ENCODE measurements around the gene KLHL35.

KLHL35 gene

GRCh38 chr11:75469785-75470405 lies 36.9 kb upstream of the KLHL35 start:
- no peak for DNase-seq

DNA sequence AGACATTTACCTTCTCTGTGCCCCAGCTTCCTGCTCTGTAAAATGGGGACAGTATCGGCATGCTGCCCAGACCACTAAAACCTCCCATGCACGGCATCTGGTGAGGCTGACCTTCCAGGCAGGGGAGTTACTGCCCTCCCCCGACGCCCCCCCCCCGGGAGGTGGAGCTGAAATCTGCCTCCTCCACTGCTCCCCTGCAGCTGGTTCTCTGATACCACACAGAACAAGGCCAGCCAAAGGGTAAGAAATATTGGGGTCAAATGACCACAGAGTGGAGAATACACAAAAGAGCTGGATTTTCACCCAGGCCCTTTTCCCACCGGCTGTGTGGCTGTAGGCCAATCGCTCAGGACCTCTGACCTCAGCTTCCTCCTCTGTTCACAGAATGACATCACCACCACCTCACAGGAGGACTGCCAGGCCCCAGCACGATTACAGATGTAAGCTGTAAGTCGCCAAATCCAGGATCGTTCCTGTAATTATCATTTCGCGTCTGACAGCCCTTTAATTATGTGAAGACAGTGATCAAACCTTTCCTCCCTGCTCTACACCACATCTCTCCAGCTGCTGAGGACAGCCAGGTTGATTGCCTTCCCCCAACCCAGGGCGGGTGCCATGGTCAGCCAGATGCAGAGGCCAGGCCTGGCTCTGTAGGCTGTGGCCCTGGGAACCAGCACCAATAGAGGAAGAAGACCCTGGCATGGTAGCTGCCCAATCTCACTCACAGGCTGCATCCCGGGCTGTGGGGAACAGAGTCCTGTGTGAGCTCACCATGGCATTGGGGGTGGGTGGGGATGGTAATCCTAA lies 35.7 kb upstream of the KLHL35 start:
- no peak for DNase-seq

GRCh38 chr11:75467881-75468280 lies 34.9 kb upstream of the KLHL35 start:
- no peak for DNase-seq

DNA sequence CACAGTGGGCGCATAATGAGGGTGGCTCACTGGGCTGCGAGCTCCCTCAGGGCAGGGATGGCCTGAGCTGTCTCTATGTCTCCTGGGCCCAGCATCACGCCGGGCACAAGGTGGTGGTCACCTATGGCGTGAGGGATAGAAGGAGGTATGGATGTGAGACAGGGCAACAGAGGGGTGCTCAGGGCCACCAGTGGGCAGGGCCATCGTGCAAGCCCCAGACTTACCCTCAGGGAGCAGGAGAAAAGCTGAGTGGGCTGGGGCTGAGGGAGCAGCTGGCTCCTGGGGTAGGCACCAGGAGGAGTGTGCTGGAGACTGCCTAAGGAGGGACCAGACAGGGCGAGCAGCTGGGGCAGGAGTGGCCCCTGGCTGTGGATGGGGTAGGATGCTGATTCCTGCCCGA lies 34.3 kb upstream of the KLHL35 start:
- DNase-seq: no peak

DNA sequence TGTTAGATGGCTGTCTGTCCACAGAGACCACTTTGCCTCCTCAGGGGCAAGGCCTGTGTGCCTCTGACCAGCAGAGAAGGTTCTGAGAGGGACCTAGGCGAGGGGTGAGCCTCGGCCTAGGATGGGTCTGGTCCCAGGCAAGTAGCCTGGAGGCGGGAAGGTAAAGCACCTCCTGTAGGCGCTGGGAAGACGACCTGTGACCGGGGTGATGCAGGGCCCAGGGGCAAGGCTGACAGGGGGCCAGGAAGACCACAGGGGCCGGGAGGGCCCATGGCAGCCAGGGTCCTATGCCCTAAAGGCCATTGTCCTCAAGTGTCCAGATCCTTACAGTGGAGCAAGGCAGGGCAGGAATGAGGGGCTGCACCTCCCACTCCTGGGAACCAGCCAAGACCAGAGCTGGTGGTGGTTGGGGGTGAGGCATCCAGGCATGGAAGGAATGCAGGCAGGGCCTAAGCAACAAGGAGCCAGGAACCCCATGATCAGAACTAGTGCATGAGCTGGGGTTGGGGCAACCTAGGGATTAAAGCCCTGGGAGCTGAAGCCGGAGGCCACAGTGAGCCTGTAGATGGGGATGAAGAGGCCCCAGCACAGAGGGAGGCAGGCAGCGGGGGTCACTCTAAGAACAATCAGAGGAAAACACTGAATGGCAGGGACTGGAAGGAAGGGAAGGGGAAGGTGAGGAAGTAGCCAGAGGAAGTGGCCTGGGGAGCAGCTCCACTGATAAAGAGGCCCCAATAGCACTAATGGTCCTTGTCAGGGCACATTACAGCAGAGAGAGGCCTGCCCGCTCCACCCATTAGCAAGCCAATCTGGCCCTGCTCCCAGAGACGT lies 32.9 kb upstream of the KLHL35 start:
- no peak for DNase-seq

DNA sequence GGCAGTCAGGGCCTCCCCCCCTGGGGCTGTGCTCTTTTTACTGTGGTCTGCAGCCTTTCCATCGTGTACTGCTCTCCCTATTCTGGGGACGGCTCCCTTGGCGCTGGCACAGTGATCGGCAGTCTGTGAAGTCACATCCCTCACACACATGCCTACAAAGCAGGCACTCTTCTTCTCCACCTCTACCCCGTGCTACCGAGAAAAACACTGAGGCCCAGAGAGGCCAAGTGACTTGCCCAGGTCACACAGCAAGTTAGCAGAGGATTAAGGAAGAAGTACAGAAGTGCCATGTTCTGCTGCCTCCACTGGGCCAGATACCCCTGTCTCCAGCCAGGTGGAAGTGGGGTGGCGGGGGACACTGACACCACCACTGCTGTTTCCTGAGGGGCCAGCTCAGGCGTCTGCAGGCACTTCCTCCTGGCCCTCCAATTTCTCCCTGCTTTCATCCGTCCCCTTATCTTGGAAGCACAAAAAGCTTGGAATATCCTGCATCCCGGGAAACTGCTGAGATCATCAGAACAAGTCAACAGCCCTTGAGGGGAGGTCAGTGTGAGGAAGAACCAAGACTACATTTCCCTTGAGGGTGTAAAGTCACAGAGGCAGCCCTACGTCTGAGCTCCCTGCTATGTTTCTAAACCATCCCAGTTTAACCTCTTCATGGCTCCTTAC lies 30.2 kb upstream of the KLHL35 start:
- no peak for DNase-seq

- DNase-seq: no peak
Observed at GRCh38 chr11:75462117-75462653, 29.2 kb upstream of the KLHL35 start.

GRCh38 chr11:75461151-75461550 lies 28.1 kb upstream of the KLHL35 start:
- DNase-seq: no peak

DNA sequence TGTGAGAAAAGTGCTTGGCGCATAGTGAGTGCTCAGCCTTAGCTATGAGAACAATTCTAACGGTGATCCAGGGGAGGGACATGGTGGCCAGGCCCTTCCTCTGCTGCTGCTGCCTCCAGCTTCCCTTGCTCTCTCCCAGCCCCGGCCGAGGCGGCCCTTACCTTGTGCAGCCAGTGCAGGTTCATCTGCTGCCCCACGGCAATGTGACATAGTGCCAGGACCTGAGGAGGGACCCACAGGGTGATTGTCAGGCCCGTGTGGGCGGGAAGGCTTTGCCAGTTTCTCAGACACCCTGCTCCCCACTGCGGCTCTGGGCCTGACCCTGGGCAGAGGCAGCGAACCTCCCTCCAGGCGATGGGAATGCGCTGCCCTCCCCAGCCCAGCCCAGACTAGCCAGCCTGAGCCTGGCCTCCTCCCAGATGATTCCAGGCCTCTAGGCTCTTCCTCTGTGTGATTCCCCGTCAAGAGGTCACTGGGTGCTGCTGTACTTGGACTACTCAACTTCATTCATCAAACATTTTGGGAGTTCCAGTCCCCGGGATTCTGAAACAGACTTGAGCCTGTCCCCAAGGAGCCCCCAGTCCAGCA lies 23.7 kb upstream of the KLHL35 start:
- no peak for DNase-seq

GRCh38 chr11:75454987-75455386 lies 22.0 kb upstream of the KLHL35 start:
- no peak for DNase-seq

DNA sequence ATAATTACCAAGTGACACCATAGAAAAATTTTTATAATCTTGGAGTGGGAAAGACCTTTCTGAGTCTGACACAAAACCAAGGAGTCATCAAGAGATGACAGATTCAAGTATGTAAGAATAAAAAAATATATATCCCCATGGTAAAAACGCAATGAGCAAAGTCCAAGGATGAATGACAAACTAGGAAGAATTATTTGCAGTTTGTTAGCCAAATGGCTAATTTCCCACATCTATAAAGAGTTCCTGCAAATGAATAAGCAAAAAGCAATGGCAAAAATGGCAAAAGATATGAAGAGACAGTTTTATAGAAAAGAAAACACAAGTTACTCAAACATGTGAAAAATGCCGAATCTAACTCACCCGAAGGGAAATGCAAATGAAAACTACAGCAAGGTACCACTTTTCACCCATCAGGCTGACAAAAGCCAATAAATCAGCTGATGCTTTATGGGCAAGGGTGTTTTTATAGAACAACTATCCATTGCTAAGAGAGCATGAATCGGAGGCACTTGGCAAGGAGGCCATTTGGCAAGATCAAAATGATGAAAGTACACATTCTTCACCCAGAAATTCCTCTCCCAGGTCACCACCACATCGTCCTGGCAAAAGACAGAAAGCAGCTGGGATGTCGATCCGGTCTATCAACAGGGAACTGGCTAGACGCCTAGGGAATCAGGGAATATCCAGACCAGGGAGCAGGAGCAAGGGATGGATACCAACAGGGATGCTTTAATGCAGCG lies 21.1 kb upstream of the KLHL35 start:
- no peak for DNase-seq

DNA sequence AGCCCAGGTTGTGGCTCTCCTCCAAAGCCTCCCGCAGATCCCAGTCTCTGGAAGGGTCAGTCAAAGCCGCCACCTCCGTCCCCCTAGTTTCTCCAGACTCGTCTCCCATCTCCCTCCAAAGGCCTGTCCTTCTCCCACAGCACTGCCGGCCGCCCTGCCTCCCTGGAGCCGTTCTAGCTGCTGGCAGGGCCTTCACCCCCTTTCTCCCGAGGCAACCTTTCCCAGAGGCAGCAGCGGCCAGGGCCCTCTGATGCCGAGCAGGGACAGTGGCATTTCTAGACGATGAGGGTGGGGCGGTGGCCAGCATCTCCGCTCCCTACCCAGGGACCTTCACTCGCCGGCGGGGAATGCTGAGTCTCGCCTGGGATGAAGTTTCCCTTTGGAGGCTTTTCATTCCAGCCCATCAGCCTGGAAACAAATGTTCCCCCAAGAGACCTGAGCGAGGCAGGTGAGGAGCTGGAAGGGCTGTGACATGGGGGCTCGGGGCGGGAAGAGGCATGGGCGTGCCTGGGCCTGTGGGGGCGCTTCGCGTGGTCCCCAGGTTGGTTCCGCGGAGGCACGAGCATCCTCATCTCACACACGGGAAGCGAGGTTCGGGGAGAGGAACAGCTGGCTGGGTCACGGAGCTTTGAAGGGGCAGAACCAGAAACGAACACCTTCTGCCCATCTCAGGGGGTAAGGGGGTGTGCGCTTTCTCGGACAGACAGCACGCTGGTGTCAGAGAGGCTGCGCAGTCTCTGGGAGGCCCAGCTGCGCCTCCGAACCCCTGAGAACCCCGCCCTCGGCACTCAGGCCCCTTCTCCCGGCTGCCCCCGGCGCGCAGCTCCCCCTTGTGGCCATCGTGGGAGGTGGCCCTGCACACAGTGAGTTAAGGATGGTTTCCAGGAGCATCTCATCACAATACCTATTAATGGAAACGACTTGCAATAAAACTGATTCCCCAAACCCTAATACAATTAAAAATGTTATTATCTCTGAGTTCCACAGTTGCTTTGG lies 18.1 kb upstream of the KLHL35 start:
- DNase-seq: peak; percentile 57

DNA sequence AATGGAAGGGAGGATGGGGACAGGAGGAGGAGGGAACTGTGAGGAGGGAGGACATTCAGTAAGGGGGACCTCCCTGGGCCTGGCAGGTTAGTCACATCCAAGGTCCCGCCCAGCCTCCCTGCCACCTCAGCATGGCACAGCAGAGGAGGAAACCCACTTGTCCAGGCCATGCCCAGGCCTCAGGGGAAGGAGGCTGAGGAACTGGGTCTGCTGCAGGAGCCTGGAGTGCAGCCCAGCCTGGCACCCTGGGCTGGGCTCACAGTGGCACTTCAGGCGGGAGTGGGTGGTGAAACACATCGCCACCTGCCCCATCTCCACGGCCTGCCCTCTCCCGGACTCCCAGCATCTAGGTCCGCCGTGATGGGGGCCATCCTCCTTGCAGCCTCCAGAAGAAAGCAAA lies 17.2 kb upstream of the KLHL35 start:
- DNase-seq: no peak

GRCh38 chr11:75449776-75450175 lies 16.8 kb upstream of the KLHL35 start:
- no peak for DNase-seq

- no peak for DNase-seq
Observed at GRCh38 chr11:75449271-75449670, 16.3 kb upstream of the KLHL35 start.

- no peak for DNase-seq
Observed at GRCh38 chr11:75447415-75447814, 14.4 kb upstream of the KLHL35 start.

- DNase-seq: peak; percentile 78
Observed at GRCh38 chr11:75445315-75445953, 12.4 kb upstream of the KLHL35 start.

DNA sequence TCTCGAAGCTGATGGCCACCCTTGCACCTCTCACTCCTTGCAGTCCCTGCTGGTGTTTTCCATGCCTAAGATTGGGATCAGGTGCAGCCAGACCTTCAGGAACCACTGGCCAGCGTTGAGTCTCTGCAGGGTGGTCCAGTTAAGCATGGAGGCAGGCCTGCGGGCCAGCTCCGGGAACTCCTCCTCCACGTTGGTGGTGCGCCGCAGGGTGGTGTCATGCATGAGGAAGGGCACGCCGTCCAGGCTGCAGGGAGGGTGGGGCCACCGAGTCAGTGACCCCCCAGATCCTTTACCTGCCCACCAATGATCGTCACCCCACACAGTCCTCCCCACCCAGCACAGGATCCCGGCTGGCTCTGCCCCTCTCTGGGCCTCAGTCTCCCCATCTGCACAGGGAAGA lies 10.0 kb upstream of the KLHL35 start:
- DNase-seq: no peak

- DNase-seq: no peak
Observed at GRCh38 chr11:75442161-75442885, 9.3 kb upstream of the KLHL35 start.

Data from activated CD4-positive, alpha-beta T cell treated with anti-CD3 and anti-CD28 coated beads, Interleukin-2, Interleukin-6, amounts not matched to agents 100 ng/mL and 50 ng/mL, durations not matched to agents 16 hours and 8 hours (primary cell).